Activated naive CD4-positive, alpha-beta T cell (primary cell): ENCODE data around the gene AMER2.

Experiments
- DNase-seq, 4 experiments: peaks; one replicate each; lab custom pipeline; 2025; lab: John Stamatoyannopoulos, UW

The AMER2 gene, protein sequence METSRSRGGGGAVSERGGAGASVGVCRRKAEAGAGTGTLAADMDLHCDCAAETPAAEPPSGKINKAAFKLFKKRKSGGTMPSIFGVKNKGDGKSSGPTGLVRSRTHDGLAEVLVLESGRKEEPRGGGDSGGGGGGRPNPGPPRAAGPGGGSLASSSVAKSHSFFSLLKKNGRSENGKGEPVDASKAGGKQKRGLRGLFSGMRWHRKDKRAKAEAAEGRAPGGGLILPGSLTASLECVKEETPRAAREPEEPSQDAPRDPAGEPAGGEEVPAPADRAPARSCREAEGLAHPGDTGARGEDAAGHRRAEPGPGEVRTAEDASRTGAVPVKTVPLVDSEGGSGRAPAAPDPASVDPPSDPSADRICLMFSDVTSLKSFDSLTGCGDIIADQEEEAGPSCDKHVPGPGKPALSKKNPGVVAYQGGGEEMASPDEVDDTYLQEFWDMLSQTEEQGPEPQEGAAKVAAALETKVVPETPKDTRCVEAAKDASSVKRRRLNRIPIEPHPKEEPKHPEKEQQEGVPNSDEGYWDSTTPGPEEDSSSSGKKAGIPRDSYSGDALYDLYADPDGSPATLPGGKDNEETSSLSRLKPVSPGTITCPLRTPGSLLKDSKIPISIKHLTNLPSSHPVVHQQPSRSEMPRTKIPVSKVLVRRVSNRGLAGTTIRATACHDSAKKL

DNA sequence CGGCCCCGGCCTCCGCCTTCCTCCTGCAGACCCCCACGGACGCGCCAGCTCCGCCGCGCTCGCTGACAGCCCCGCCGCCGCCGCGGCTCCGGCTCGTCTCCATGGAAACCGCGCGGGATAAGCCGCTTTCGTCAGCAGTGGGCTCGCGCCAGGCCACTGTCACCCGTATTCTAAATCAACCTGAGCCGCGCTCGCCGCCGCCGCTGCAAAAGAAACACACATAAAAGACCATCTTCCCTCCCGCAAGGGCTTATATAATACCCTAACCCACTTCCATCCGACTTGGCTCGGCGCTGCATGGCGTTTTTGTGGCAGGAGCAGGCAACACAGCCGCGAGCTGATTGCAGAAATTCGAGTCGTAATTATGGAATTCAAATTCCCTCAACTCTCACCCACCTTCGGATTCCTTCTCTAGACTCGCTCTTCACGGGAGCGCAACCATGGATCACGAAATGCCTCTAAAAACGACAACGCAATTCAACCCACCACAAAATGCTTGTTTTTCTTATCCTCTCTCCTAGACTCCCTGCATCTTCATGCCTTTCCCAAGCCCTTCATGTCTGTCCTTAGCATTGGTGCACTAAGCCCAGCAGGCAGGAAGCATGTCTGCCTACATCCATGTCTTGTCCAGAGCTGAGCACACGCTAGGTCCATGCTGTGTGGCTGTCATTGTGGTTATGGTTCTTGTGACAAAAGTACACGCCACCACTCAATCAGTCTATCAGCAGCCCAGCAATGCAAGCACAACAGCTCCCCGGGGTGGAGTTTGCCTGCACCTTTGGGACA is at the start of gene AMER2:
Gene AMER2 (minus strand): TSS at position 772 of the 786 bp plus-strand sequence. CDS start 669 bp downstream, at position 103.
- no peak for DNase-seq

DNA sequence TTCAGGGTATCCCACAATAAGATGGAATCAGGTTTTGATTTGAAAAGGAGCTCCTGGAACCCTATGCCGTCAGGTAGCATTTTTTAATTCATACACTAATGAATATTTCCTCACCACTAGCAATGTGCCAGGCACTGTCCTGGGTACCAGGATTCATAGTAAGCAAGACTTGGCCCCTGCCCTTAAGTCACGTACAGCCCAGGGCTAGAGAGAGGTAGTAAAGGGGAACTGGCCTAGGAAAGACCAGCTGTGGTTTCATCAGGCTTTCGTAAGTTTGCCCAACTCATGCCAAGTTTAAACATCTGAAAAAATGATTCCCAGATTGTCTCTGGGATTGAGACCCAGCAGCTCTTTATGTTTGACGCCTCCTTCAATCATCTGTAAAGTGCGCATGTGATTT is 45.9 kb upstream of the AMER2 start:
- DNase-seq = no peak

DNA sequence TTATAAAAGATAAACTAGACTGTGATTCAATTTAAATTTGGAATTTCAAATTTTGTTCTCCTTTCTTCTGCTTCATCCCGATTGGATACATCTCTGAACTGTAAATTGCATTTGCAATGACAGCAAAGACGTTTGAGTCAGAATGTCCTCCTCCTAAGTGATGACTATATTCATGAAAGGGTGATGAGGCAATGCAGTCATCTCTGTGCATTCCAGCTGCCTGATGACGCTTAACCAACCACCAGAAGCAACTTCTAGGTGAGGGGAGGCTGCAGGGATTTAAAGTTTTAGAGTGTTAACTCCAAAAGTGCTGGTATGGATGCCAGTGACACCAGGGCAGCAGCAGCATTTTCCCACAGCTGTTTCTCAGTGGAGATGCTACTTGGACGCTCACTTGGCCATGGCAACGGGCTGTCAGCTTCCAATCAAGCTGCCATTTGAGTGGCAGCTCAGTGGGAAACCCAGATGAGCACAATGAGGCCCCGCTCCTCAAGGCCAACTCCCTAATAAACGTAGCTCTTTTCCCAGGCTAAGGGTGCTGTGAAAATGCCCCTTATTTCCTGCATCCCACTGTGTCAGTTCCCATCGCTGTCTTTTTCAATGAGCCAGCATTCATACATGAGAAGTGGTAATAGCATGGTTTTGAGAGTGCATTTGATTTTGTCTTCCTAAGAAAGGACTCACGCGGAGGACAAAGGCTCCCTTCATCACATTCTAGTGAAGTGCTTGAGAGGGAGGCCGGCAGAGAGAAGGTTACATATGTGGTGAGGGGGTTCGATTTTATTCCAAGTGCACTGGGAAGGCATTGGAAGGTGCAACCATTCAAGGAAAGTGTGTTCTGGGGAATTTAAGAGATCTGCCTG is 45.2 kb upstream of the AMER2 start:
- DNase-seq = no peak

DNA sequence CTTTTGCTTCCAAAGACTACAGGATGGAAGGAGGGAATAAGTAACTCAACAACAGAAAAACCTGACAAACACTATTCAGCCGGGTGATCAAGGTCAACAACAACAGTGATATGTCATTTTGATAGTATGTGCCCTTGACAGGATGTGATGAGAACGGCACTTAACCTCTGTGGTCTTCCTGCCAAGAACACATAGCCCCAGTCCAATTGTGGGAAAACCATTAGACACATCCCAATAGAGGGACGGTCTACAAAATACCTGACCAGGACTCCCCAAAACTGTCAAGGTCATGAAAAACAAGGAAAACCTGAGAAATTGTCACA is 43.1 kb upstream of the AMER2 start:
- DNase-seq = no peak

DNA sequence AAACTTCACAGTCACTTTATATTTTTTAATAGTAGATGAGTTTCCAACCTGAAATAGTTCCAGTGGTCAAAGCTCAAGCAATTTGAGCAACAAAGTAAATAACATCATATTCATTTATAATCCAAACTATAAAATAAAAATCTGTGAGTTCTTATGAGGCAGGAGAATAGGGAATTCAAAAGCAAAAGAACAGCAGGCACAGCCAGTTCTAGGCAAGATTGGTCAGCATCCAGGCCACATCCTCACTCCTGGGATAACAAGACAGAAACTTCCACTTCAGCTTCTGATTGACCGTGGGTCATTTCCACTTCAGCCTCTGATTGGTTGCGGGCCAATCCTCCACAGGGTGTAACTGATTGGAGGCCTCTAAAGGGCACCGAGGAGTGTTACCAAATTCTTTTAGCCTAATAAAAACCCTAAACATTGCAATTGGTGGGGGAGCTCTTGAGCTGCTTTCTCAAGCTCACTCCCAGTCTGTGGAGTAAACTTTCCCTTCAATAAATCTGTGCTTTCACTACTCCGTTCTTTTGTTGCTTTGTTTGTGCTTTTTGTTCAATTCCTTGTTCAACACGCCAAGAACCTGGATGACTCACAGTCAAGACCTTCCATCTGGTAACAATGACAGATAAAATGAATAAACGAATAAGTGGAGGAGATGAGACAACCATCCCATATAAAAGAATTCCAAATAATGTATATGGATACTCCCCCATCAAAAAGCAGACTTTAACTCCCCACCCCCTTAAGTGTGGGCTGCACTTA is 42.6 kb upstream of the AMER2 start:
- no peak for DNase-seq

DNA sequence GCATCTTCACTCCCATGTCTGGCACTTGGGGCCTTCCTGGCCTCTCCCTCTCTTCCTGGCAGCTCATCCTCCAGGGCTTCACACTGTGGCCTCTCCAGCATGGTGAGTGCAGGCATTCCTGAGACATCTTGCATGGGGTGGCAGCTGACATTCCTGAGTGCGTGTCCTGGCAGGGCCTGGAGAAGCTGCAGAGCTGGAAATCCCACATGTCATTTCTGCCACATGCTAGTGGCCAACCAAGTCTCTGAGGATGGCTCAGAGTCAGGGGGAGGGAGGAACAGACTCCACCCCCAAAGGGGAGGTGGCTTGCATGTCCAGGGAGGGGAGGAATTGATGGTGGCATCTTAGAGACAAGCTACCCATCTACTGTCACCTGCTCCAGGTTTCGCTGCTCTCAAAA is 41.6 kb upstream of the AMER2 start:
- DNase-seq = no peak

DNA sequence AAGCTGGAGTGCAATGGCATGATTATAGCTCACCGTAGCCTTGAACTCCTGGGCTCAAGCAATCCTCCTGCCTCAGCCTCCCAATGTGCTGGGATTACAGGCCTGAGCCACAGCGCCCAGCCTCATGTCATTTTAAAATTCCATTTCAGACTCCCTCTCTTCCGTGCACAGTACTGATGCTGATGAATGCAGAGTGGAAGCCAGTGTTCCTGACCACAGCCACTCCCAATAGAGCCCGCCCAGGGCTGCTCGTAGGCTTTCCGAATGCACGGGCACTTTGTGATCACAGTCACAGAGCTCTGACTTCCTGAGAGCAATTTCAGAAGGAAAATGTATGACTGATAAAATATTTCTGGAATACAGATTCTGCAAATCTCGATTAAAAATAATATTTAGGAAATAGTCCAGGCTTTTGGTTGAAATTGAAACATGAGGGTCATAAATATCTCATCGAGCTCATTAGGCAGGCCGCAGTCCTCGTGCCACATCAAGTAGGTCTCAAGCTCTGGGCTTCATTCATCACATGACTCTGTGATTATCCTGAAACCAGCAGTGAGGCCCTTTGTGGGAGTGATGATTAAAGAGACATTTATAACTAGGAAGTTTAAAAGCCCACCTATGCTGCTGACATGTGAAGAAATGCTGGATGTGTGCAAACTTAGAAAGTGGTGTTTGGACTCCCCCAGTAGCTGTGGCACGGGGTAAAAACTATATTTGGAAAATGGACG is 38.9 kb upstream of the AMER2 start:
- no peak for DNase-seq

DNA sequence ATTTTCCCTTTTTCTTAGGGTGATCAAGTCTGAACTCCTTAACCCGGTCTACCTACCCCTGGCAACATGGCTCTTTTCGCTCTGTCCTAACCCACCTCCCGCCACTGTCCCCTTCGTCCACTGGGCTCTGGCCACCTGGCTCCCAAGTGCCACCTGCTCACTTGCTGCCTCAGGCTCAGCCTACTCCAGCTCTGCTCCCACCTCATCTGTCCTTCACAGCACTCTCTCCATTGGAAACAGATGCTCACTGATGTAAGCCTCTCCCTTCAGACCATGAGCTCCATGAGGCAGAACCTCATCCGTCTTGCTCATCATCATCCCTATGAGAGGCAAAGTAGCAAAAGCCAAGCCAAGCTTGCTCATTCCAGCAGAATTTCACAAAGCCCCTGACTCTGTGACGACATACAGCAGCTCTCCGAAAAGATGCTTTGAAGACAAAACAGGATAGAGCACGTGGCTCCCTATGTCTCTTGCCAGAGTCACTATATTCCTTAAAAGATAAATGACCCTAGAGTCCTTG is 35.3 kb upstream of the AMER2 start:
- no peak for DNase-seq

DNA sequence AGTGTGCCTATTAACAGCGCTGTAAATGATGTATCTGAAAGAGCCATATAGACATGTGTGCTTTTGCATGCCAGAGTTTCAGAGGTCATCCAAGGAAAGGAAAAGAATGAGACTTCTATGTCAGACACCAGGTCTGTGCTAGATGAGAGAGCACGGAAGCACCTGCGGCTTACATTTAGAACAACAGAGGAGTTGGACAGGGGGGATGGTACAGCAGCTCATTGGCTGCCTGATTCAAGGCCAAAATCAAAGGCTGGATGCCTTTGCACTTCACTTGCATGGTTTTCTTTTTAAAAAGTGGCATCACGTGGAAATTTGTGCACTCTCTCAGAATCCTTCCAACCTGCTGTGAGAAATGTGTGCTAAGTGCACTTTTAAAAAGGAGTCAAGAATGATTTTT is 32.8 kb upstream of the AMER2 start:
- DNase-seq = no peak

DNA sequence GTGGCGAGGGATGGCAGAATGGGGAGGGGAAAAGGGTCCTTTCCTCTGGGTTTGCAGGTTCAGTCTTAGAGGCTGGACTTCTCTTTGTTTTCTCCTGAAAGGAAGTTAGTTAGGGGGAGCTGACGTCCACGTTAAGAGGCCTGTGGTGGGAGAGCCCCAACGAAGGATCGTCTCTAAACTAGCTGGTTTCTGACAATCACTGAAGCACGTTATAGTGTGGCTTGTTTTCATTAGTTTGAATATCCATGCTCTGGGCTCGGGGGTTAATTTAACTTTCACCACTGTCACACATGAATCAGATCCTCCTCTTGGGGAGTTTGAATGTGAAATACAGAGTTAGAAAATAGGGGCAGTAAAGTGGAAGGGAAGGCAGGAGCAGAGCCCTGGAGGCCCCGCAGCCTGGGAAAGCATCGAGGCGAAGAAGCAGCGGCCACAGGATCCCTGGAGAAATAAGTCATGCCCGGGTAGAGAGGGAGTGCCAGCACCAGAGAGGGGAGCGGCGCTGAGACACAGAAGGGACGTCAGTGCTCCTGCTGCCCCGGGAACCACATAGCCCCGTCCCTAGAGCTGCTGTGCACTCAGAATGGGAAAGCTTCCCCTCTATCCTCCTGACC is 31.1 kb upstream of the AMER2 start:
- no peak for DNase-seq

DNA sequence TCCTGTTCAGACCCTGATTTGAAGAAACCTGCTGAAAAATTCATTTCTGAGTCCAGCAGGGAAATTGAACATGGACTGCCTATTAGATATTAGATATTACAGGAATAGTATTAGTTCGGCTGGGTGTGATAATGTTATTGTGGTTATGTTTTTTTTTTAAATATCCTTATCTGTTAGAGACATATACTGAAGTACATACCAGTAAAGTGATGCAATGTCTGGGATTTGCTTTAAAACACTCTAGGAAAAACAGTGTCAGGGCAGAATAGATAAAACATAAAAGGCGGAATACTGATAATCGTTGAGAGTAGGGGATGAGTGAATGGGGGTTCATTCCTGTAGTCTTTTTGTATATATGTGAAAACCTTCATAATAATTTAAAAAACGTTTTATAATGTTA is 28.7 kb upstream of the AMER2 start:
- no peak for DNase-seq

DNA sequence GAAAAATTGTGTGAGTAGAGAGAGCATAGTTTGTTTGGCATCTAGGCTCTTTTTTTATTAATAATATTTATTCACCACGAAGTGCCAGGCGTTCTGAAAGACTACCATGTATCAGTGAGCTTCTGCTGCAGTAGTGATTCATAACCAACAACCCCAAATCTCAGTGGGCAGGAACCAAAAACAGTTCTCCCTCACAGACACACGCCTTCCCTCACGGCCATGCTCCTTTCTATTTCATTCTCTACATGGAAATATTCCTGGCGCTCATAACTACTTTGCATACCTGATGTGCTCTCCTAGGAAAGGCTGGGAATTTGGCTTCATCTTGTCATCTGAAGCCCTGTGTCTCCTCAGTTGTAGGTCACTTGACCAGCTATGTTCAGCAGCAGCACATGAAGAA is 26.6 kb upstream of the AMER2 start:
- no peak for DNase-seq

DNA sequence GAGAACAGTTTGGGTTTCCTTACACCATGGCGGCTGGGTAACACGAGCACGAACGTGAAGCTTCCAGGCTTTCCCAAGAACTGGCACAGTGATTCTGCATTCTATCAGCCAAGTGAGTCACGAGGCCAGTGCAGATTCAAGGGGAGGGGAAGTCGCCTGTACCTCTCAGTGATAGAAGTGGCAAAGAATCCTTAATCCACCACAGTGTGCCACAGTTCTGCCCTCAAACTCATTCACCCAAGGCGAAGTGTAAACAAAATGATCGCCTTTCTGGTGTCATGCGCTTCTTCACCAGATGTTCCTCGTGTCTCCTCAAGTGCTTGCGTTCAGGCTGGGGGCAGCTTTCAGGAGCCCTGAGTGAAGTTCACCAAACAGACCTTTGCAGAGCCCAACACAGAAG is 24.9 kb upstream of the AMER2 start:
- DNase-seq = no peak

DNA sequence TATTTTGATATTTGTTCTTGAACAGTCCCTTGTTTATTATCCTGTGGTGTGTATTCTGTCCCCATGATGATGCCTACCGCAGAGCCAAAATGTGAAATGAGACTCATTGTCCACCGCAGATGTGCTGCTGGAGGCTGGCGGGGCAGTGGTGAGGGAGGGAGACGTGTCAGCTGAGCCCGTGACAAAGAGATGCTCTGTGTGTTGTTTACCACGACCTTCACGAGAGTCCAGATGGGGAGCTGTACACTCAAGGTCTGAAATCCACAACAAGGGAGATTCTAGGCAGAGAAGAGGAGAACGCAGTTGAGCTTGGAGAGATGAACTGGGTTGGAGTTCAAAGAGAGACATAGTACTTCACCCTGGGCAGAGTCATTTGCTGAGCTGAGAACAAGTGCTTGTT is 20.8 kb upstream of the AMER2 start:
- DNase-seq = no peak

DNA sequence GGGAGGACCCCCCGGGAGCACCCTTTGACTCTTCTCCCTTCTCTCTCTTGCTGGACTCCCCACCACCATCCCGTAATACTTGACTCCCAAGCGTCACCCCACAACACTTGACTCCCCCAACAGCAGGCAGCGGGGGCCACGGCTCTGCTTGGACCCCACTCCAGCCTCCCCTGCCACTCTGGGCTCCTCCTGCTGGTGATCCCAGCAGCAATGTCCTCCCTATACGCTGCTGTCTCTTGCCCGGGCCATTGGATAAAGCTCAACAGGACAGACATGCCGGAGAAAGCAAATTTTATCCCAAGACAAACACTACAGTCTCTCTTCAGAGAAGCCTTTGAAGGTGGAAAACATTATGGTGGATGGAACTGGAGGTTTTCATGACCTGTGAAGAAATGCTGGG is 20.4 kb upstream of the AMER2 start:
- DNase-seq = no peak

DNA sequence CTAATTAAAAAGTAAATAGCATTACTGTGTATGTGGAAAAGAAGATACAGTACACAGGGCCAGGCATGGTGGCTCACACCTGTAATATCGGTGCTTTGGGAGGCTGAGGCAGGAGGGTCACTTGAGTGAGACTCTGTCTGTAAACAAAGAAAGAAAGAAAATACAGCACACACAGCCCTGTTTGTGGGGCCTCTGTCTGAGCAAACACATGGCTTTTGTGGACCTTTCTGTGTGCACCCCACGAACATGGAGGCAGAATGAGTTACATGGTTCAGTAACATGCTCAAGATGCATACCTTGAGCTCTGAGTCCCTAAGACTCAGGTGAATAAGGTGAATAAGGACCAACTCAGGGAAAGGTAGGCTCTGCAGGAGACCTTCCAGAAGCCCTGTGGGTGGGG is 20.0 kb upstream of the AMER2 start:
- no peak for DNase-seq

DNA sequence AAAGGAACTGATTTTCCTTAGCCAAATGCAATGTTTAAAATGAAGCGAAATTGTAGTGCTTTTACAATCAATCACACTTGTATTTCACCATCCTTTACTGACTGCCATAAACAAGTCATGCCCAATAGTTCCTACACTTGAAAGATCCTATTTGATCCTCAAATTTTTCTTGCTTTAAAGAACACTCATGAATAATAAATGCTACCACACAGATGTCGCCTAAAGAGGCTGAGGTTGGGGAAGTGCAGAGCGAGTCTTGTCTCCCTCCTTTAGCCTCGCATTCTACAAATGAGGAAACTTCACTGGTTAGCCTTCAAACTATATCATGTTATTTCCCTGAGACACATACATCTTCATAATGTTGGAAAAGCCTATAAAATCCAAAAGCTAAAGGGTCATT is 18.7 kb upstream of the AMER2 start:
- DNase-seq = no peak

DNA sequence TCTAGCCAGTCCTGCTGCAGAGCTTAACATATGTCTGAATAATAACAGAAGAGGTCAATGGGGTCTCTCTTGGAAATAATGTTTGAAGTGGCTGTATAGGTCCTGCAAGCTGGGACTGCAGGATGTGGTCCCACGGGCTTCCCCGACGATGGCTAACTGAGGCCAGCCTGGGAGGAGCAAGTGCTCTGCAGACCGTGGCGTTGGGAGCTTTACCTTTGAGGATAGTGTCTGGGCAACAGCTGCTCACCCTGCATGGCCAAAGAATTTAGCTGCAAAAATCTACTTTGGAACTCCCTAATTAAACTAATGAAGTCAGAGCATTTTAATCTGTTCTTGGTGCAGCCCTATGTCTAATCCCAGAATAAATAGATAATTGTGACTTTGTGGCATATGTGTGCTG is 18.2 kb upstream of the AMER2 start:
- DNase-seq = no peak

DNA sequence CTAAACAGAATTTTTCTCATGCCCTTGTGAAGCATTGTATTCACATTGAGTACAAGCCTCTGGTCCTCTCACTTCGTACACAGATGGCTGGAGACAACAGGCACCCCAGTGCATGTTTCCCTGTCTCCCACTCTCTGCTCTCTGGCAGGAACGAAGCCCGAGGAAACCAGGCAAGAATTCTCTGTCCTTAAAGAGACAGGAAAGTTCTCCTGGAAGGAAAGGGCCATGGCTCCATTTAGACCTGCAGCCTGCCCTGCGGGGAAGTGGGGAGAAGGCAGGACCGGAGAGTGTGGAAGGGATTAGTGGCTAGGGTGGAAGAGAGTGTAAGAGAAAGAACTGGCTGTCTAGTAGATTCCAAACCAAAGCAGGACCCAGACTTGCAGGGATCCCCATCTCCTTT is 15.5 kb upstream of the AMER2 start:
- no peak for DNase-seq

DNA sequence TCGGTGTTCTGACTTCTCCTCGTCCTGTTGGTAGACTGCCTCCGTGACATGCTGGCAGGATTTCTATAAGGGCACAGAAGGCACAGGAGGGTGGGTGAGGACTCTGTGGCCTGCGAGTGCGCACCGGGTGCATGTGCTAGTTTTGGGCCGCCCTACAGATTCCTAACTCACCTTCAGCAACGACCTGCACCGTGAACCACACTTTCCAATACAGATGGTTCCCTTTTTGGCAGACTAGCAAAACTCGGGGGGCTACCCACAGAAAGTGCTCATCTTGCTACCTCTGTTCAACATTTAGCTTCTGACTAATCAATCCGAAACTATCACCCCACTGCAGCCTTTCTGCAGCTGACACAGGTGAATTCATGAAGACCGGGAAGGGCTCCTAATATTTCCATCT is 14.1 kb upstream of the AMER2 start:
- DNase-seq = no peak
